GM18511 (cell line): ENCODE data around the gene OR10H2.
"Not testable (repeated sequence)": the region's sequence is repeated elsewhere in the genome, so short reads cannot be mapped to it uniquely, and the experiment has no call there.

Experiments
- ATAC-seq: cut with Tn5 transposase; IDR thresholded peaks from one replicate; pipeline ENCODE4 v1.9.1; 2021; ENCODE audit warnings: mild to moderate bottlenecking, moderate library complexity; ENCODE audit not compliant: unreplicated experiment

OR10H2 gene

GRCh38 chr19:15727724-15728123, at the start of gene OR10H2:
Gene OR10H2 (plus strand): TSS chr19:15728024. CDS start chr19:15728044, 20 bp downstream.
- no peak for ATAC-seq

GRCh38 chr19:15679089-15679488, 48.7 kb upstream of the OR10H2 start:
- no peak for ATAC-seq

GRCh38 chr19:15679865-15680264, 48.0 kb upstream of the OR10H2 start:
- ATAC-seq = not testable (repeated sequence)

- no peak for ATAC-seq
Measured at GRCh38 chr19:15680478-15681322, 47.1 kb upstream of the OR10H2 start.

- ATAC-seq = no peak
Measured at GRCh38 chr19:15683411-15683810, 44.4 kb upstream of the OR10H2 start.

- ATAC-seq = no peak
Measured at GRCh38 chr19:15684828-15685227, 43.0 kb upstream of the OR10H2 start.

- ATAC-seq = no peak
Measured at GRCh38 chr19:15696654-15697194, 31.1 kb upstream of the OR10H2 start.

- ATAC-seq = no peak
Measured at GRCh38 chr19:15701757-15702533, 25.9 kb upstream of the OR10H2 start.

GRCh38 chr19:15702534-15702930, 25.3 kb upstream of the OR10H2 start:
- no peak for ATAC-seq

GRCh38 chr19:15714638-15715037, 13.2 kb upstream of the OR10H2 start:
- ATAC-seq = no peak

- ATAC-seq = no peak
Measured at GRCh38 chr19:15715642-15716041, 12.2 kb upstream of the OR10H2 start.

- ATAC-seq = no peak
Measured at GRCh38 chr19:15717809-15718208, 10.0 kb upstream of the OR10H2 start.

- ATAC-seq = no peak
Measured at GRCh38 chr19:15721268-15721667, 6.6 kb upstream of the OR10H2 start.

GRCh38 chr19:15722956-15723355, 4.9 kb upstream of the OR10H2 start:
- ATAC-seq = no peak

- ATAC-seq = no peak
Measured at GRCh38 chr19:15730538-15730937, 2.7 kb downstream of the OR10H2 start.

GRCh38 chr19:15732388-15732787, 4.6 kb downstream of the OR10H2 start:
- ATAC-seq = no peak

GRCh38 chr19:15733895-15734294, 6.1 kb downstream of the OR10H2 start:
- no peak for ATAC-seq

- ATAC-seq = no peak
Measured at GRCh38 chr19:15737722-15738121, 9.9 kb downstream of the OR10H2 start, which contains the start of gene OR10H3. Gene OR10H3 (plus strand): TSS chr19:15737985. CDS start chr19:15741393, 3,408 bp downstream.

- no peak for ATAC-seq
Measured at GRCh38 chr19:15740785-15741184, 13.0 kb downstream of the OR10H2 start.

GRCh38 chr19:15748239-15748638, 20.4 kb downstream of the OR10H2 start:
- ATAC-seq = no peak

- ATAC-seq = no peak
Measured at GRCh38 chr19:15758379-15758778, 30.6 kb downstream of the OR10H2 start.
